ENCODE measurements around the gene MKLN1.
"Not testable (repeated sequence)": the region's sequence is repeated elsewhere in the genome, so short reads cannot be mapped to it uniquely, and the experiment has no call there.

The MKLN1 gene

DNA sequence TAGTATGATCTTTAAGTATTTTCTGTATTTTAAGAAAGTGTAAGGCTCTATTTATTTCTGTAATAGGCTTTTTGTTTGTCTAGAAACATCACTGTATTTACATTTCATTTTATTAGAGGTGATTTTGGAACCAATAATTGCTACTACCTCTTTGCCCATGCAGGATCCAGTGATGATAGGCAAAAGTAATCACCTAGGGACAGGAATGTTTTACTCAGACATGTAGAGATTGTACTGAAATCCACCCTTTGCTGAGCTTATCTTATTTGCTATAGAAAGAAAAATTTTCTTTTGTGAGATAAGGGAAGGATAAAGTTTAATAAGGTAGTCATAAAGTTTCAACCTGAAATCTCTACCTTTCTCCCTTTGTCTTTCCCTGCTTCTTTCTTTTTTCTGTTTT lies 73.5 kb downstream of the MKLN1 start:
- DNase-seq (ENCODE audit: low read depth) = no peak

DNA sequence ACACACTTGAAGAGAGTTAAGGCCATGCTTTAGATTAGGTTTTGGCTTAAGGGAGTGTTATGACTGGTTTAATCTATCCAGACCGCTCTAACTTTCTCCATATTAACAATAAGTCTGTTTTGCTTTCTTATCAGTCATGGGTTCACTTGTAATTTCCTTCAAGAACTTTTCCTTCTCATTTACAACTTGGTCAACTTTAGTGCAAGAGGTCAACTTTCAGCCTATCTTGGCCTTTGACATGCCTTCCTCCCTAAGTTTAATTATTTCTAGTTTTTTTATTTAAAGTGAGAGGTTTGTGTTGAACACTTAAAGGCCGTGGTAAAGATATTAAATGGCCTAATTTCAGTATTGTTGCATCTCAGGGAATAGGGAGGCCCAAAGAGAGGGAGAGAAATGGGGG lies 75.6 kb downstream of the MKLN1 start:
- DNase-seq (ENCODE audit: low read depth) = no peak

DNA sequence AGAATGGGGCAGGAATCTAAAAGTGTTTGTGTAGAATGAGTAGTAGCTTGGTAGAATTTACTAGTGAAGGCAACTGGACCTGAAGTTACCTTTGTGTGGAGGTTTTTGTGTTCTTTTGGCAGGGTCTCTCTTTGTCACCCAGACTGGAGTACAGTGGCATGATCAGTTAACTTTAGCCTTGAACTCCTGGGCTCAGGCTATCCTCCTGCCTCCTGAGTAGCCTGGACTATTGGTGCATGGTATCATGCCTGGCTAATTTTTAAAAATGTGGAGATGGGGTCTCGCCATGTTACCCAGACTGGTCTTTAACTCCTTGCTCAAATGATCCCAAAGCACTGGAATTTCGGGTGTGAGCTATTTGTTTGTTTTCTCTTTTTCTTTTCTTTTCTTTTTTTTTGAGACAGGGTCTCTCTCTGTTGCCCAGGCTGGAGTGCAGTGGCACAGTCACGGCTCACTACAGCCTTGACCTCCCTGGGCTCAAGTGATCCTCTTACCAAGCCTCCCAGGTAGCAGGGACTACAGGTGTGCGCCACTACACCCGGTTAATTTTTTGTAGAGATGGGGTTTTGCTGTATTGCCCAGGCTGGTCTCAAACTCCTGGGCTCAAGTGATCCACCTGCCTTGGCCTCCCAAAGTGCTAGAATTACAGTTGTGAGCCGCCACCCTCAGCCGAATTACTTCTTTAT lies 76.7 kb downstream of the MKLN1 start:
- DNase-seq (ENCODE audit: low read depth) = no peak

DNA sequence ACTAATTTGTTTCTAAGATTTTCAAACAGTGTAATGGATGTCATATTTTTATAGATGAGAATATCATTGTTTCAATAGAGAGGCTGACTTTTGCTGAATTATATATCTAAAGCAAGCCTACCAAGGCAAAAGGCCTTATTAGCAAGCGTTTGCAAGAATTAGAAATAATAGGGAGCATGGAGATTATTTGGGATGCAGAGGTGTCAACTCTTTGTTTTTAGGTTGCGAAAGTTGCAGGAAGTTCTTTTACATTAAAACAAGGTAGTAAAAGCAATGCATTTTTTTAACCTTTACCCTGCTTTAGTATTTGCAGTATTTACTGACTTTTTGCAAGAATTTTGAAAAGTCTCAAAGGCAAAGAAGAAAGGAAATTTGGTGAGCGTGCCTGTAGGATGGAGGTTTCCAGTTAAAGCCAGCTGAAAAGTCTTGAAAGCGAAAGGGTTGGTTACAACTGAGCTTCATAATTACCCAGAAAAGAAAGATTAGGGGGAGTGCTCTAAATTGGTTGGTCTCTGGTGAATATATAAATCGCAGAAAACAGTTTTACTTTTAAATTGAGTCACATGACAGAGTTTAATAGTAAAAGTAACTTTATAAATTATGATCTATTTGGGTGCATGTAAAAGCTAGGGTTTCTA lies 81.6 kb downstream of the MKLN1 start:
- DNase-seq (ENCODE audit: low read depth) = no peak

DNA sequence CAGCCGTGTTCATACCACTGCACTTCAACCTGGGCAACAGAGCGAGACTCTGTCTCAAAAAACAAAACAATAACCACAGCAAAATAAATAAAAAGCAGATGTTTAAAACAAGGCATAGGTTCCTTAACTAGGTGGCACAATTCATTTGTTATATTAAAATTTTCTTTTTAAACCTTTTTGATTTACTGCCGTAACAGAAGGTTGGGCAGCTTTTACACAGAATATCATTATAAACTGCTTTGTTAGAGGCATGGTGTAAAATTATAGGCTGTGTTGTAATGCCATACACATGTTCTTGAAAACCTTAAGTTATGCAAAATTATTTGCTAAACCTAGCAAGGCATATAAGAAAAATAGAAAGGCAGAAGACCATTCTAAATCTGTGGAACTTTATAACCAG lies 84.4 kb downstream of the MKLN1 start:
- no peak for DNase-seq (ENCODE audit: low read depth)

DNA sequence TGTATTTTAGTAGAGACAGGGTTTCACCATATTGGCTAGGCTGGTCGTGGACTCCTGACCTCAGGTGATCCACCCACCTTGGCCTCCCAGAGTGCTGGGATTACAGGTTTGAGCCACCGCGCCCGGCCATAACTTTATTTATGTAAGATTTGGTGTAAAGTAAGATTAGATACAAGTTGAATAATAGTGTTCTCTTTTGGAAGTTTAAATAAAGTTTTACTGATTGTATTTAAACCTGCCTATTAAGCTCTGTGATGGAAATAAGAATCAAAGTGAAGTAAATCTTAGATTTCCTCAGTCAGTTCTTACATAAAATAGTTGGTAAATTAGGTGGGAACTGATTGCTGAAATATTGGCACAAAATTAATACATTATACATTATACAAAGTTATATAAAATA lies 86.0 kb downstream of the MKLN1 start:
- no peak for DNase-seq (ENCODE audit: low read depth)

DNA sequence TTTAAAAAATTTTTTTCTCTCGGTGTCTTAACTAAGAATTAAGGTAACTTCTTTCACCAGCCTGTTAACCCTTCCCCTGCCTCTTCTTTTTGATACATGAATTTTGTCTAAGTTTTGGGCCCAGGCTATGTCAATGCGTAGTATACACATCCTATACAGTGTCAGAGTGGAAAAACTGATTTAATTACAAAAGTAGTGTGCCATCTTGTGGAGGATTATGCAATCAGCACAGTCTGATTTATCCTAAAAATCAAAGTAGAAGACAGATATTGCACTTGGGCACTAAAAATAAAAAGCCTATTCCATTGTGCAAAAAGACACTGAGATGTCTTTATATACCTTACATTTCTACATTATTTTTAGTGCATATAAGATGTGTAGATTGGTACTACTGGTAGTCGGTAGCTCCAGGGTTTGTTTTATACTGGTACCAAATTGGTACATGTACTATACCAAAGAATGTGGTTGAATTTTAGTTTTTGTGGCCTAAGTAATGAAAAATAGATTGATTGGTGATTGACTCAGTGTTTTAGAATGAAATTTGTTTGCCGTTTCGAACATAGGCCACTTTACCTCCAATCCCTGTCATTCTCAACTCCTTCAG lies 96.6 kb downstream of the MKLN1 start:
- DNase-seq (ENCODE audit: low read depth) = no peak

DNA sequence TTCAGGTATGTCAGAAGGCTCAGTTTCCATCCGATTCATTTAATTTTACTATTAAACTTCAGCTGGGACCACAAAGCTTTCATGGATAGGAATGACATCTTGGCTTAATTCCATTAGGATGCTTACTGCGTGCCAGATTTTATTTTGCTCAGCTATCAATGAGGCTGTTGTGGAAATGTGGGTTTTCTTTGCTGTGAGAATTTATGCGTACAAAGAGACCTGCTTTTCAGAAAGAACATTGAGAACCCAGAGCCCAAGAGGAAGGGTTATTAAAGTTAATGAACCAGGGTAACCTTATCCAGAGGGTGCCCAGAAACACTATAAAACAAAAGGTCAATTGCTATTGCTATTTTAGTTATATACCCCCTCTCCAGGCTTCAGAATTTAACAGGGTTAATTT lies 98.3 kb downstream of the MKLN1 start:
- no peak for DNase-seq (ENCODE audit: low read depth)

DNA sequence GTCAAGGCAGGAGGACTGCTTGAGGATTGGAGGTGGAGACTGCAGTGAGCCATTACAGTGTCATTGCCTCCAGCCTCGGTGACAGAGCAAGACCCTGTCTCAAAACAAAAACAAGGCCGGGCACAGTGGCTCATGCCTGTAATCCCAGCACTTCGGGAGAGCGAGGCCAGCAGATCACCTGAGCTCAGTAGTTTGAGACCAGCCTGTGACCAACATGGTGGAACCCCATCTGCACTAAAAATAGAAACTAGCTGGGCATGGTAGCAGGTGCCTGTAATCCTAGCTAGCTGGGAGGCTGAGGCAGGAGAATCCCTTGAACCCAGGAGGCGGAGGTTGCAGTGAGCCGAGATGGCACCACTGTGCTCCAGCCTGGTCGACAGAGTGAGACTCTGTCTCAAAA lies 103.2 kb downstream of the MKLN1 start:
- not testable (repeated sequence) for DNase-seq (ENCODE audit: low read depth)

DNA sequence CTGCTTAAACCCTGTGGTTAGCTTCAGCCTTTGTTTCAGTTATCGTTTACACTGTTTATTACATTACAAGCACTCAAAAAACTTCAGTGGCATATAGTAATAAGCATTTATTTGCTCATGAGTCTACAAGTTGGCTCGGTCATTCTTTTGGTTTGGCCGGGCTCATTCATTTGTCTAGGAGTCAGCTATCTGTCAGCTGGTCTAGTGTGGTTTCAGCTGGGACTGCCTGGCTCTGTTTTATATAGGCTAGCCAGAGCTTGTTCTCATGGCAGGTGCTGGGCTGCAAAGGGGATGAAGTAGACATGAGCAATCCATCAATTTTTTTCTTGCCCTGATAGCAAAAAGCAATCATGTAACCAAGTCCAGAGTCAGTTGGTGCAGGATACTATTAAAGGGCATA lies 103.6 kb downstream of the MKLN1 start:
- no peak for DNase-seq (ENCODE audit: low read depth)

DNA sequence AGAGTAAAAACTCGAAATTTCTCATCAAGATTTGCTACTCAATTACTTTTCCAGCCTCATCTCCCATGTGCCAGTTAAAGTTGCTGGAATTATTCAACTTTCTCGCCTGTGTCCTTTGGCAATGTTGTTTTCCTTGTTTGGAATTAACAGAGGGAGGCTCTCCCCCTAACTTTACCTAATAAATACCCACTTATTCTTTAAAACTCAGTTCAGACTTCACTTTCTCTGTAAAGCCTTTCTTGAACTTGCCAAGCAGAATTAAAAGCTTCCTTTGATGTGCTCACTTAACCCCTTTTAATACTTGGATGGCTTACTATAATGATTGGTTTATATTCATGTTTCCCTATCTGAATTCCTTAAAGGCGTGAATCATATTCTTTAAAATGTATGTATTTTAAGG lies 104.1 kb downstream of the MKLN1 start:
- no peak for DNase-seq (ENCODE audit: low read depth)

DNA sequence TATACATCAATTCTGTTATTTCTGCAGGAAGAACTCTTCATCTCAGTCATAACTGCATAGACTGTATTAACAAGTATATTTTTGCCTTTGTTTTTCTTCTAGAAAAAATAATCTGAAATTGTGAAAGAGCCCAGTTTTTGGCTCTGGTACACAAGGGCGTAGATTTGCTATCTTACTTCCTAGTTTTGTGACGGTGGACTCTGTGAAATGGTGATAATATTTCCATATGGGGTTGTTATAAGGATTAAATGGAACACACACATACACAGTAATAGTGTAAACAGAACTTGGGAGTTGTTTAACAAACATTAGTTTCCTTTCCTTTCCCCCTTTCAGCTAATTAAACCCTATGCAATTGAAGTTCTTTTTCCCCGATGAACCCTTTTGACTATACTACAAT lies 108.7 kb downstream of the MKLN1 start:
- no peak for DNase-seq (ENCODE audit: low read depth)

DNA sequence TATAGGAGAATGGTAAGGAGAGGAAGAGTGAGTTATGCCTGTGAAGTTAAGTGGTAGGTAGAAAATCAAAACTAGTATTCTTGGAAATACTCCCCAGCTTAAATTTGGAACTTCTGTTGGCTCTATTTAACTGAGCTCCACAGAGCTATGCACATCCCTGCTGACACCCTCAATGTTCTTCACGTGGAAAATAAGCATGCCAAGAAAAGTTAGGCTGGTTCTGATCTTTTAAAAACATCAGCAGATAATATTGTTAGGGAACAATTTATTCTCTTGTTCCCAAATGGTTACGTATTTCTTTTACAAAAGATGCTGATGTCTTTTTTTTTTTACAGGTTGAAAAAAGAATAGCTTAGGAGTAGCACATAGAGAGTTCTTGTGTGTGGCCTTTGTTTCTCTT lies 111.3 kb downstream of the MKLN1 start:
- no peak for DNase-seq (ENCODE audit: low read depth)

DNA sequence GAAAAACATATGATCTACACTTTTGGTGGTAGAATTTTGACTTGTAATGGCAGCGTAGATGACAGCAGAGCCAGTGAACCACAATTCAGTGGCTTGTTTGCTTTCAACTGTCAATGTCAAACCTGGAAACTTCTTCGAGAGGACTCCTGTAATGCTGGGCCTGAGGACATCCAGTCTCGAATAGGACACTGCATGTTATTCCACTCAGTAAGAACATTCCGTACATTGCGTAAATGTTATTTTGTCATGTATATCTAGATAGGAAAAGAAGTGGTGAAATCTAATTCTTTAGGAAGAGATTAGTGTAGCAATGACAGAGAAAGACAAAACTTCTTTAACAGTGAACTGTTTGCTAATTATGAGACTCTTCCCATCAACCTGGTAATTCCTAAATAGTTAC lies 115.8 kb downstream of the MKLN1 start:
- no peak for DNase-seq (ENCODE audit: low read depth)

DNA sequence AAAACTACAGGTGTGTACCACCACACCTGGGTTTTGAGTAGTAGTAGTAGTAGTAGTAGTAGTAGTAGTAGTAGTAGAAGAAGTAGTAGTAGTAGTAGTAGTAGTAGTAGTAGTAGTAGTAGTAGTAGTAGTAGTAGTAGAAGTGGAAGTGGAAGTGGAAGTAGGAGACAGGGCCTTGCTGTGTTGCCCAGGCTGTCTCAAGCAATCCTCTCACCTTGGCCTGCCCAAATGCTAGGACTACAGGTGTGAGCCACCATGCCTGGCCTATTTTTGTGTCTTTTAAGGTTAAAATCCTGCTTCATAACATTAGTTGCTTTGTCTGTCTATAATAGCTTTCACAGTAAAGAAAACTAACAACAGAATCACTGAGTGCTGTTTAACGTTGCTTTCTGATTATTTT lies 117.0 kb downstream of the MKLN1 start:
- no peak for DNase-seq (ENCODE audit: low read depth)

DNA sequence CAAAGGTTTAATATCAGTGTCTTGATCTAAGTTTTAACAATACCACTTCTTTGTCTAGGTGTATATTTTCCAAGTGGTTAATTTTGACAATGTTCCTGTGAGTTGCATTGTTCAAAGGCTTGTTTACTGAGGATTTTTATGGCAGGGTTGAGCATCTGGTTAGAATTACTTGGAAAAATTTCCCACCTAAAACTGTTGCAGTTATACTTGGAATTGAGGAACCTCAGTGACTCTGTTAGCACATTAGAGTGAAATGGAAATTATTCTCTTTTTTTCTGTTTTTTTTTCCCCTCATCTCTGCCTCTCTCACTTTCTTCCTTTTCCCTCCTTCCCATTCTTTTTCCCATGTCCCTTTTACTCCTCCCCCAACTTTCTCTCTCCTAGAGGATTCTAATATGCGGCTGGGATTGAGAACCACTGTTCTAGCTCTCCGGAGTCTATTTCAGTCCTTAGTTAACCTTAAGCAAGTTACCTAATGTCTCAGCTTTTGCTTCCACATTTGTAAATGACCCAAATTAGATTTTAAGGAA lies 121.8 kb downstream of the MKLN1 start:
- DNase-seq (ENCODE audit: low read depth) = no peak

DNA sequence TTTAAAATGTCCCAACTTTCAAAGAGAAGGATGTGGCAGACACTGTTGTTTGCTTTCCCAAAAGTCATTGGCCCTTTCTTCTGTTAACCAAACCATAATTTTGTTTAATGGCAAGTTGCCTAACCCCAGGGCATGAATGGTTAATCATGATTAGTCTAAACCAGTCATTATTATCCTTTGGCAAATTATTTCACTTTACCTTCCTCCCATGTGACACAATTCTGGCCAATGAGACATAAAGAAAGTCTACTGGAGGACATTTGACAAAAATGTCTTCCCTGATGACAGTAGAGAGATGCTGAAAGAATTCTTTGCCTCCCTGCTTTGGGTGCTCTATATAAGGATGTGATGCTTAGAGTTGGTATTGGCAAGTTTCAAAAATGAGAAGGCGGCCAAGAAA lies 126.8 kb downstream of the MKLN1 start:
- no peak for DNase-seq (ENCODE audit: low read depth)

DNA sequence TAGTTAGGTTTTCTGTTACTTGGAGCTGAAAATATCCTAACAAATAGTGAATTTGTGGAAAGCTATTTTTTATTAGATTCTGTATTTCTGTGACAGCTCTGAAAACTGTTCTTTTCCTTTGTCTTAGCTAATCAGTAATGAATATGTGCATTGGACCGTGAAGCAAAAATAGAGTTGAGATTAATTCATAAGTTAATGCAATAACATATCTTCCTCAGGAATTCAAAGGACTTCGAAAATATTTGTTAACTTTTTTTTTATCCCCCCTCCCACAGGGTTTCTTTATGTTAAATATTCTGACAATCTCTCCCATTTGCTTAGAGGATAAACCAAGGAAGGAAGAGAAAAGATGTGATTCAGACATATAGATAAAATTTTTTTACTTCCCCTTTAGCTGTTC lies 127.3 kb downstream of the MKLN1 start:
- no peak for DNase-seq (ENCODE audit: low read depth)

DNA sequence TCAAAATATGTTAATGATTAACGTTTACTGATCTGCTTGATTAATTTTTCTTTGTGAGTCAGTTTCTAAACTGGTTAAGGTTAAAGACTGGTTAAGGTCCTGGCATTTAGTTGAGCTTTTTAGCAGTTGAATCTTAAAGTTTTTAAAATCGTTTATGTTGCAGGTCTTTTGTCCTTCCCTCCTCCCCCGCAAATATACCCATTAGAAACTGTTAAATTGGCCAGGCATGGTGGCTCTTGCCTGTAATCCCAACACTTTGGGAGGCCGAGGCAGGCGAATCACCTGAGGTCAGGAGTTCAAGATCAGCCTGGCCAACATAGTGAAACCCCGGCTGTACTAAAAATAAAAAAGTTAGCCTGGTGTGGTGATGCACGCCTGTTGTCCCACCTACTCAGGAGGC lies 127.9 kb downstream of the MKLN1 start:
- DNase-seq (ENCODE audit: low read depth) = no peak

DNA sequence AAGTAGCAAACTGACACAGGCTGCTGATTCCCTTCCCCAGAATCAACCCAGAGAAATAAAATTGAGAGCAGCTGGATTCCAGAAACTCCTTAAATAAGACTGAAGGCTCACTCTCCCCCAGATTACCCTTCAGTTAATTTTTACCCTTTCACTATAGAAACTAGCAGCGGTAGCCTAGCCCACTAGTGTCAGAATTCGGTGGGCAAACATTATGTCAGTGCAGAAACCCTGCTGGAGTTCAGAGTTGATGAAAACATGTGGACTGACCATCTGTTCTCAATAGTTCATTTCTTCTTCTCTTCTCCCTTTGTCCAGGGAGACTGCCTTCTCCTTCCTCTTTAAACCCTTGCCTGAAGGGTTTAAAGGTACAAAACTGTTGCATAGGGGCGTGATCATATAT lies 128.7 kb downstream of the MKLN1 start:
- DNase-seq (ENCODE audit: low read depth) = no peak

DNA sequence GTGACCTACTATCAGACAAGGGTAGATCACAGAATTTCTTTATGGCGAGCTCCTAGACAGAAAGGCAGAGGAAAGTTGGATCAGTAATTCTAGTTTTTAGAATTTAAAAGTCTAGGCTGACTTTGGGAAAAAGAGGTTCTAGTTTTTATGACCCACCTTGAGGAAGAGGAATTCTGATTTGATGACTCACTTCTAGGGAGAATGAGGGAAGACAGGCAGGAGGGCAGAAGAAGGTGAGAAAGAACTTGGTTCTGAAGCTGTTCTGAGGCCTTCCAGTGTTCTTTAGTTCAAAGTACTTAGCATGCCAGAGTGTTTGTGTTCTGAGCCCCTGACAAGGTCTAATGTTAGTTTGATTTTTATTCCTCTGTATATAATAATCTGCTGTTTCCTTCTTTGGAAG lies 131.6 kb downstream of the MKLN1 start:
- DNase-seq (ENCODE audit: low read depth) = no peak

DNA sequence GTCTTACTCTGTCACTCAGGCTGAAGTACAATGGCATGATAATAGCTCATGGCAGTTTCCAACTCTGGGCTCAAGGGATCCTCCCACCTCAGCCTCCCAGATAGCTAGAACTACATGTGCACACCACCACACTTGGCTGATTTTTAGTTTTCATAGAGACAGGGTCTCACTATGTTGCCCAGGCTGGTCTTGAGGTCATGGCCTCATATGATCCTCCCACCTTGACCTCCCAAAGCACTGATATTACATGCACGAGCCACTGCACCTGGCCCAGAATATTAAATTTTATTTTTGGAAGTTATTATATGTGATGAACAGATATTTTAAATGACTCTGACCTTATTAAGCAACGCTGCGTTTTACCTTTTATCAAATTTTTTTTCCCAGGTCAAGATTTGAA lies 134.4 kb downstream of the MKLN1 start:
- DNase-seq (ENCODE audit: low read depth) = no peak

DNA sequence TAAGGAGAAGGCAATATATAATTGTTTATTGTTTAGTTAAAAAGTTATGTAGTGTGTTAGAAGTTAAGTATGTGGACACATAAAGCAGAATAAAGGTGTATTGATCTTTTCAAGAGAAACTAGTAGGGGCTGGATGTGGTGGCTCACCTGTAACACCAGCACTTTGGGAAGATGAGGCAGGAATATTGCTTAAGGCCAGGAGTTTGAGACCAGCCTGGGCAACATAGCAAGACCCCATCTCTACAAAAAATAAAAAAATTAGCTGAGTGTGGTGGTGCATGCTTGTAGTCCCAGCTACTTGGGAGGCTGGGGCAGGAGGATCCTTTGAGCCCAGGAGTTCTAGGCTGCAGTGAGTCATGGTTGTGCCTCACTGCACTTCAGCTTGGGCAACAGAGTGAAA lies 135.0 kb downstream of the MKLN1 start:
- not testable (repeated sequence) for DNase-seq (ENCODE audit: low read depth)

All from activated gamma-delta T cell treated with anti-CD3 and anti-CD28 coated beads, Interleukin-2, amount 50 U/mL, for 16 hours (primary cell).